ENCODE data around the gene TBC1D23. TPM values are rescaled to one million over a fixed set of nuclear protein-coding genes. Genes with fewer than 3 reads are reported as not detected.

TBC1D23 gene
- total and polyA plus RNA-seq, 2 experiments from 2014 or later = 22.4 to 34.4 TPM

DNA sequence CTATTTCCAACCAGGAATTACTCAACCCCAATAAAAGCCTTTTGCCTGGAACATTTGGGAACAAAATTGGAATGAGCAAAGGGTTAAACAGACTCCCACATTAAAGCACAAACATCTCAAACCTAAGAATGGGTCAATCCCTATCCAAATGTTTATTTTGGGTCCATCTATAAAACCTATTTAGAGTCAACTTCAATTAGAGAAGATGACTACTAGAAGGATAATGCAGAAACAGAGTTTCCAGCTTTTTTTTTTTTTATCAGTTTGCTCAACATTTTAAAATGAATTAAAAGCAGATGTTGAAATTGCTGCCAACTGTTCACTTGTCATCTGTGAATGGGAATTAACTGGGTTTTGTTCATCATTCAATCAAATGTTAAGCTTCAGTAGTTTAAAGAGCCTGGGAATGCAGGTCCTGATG is 4.1 kb upstream of the TBC1D23 start:
- no peaks in the 10 kb centered on the region for H4K20me1 ChIP-seq (replicated peaks; ENCODE audit: insufficient read depth)
- H3K4me2 ChIP-seq = no peak overlapping the region
- H3F3A ChIP-seq (replicated peaks; ENCODE audit: low read depth) = no peaks in the 10 kb centered on the region
- peaks cover 8% of the 10 kb centered on the region; the same call in 1 of the 2 replicates for H3K4me1 ChIP-seq (ENCODE audit: insufficient read depth)
- H3K36me3 ChIP-seq (ENCODE audit: insufficient read depth) = no peaks in the 10 kb centered on the region
- H3K79me2 ChIP-seq (replicated peaks; ENCODE audit: insufficient read depth) = peaks cover 7% of the 10 kb centered on the region
- Mint-ChIP-seq H3K4me1 (peaks cover 7% of the 10 kb centered on the region; the same call in 2 of the 3 replicates), H3K9me3 (no peaks in the 10 kb centered on the region; the same call in 2 of the 3 replicates), H3K27me3 (ENCODE audit: insufficient read depth, low read depth, poor library complexity) (no peaks in the 10 kb centered on the region), H3K36me3 (ENCODE audit: low read depth) (no peaks in the 10 kb centered on the region), H3K4me3 (no peak overlapping the region), H3K27ac (no peak overlapping the region)
- ATAC-seq (no peak), DNase-seq (ENCODE audit: low spot score) (no peak)
- no peak overlapping the region for H3K4me3 ChIP-seq
- no peaks in the 10 kb centered on the region for H3K27me3 ChIP-seq (ENCODE audit: insufficient read depth)
- no peak overlapping the region for H2AFZ ChIP-seq
- no peaks in the 10 kb centered on the region; the same call in 1 of the 2 replicates for H3K9me2 ChIP-seq (ENCODE audit: insufficient read depth)
- TF ChIP-seq ZNF331 (CRISPR knock-in tag; IDR thresholded peaks at IDR 0.05; ENCODE audit: low read depth) = no peak
- TF ChIP-seq, protein P1, sequence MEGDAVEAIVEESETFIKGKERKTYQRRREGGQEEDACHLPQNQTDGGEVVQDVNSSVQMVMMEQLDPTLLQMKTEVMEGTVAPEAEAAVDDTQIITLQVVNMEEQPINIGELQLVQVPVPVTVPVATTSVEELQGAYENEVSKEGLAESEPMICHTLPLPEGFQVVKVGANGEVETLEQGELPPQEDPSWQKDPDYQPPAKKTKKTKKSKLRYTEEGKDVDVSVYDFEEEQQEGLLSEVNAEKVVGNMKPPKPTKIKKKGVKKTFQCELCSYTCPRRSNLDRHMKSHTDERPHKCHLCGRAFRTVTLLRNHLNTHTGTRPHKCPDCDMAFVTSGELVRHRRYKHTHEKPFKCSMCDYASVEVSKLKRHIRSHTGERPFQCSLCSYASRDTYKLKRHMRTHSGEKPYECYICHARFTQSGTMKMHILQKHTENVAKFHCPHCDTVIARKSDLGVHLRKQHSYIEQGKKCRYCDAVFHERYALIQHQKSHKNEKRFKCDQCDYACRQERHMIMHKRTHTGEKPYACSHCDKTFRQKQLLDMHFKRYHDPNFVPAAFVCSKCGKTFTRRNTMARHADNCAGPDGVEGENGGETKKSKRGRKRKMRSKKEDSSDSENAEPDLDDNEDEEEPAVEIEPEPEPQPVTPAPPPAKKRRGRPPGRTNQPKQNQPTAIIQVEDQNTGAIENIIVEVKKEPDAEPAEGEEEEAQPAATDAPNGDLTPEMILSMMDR (conservative IDR thresholded peaks at IDR 0.05; ENCODE audit: low read depth in 2 of 2) = no peak
- no peak for TF ChIP-seq CREB1 (CRISPR knock-in tag; IDR thresholded peaks at IDR 0.05; ENCODE audit: low read depth)
- TF ChIP-seq, protein P2, sequence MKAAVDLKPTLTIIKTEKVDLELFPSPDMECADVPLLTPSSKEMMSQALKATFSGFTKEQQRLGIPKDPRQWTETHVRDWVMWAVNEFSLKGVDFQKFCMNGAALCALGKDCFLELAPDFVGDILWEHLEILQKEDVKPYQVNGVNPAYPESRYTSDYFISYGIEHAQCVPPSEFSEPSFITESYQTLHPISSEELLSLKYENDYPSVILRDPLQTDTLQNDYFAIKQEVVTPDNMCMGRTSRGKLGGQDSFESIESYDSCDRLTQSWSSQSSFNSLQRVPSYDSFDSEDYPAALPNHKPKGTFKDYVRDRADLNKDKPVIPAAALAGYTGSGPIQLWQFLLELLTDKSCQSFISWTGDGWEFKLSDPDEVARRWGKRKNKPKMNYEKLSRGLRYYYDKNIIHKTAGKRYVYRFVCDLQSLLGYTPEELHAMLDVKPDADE (IDR thresholded peaks at IDR 0.05) = no peak
- no peak for TF ChIP-seq EZH2 (IDR thresholded peaks at IDR 0.05; ENCODE audit: low read depth, unreplicated experiment)
- TF ChIP-seq POLR2AphosphoS5 (IDR thresholded peaks at IDR 0.05; ENCODE audit: low read depth) = no peak
- TF ChIP-seq, protein P3, sequence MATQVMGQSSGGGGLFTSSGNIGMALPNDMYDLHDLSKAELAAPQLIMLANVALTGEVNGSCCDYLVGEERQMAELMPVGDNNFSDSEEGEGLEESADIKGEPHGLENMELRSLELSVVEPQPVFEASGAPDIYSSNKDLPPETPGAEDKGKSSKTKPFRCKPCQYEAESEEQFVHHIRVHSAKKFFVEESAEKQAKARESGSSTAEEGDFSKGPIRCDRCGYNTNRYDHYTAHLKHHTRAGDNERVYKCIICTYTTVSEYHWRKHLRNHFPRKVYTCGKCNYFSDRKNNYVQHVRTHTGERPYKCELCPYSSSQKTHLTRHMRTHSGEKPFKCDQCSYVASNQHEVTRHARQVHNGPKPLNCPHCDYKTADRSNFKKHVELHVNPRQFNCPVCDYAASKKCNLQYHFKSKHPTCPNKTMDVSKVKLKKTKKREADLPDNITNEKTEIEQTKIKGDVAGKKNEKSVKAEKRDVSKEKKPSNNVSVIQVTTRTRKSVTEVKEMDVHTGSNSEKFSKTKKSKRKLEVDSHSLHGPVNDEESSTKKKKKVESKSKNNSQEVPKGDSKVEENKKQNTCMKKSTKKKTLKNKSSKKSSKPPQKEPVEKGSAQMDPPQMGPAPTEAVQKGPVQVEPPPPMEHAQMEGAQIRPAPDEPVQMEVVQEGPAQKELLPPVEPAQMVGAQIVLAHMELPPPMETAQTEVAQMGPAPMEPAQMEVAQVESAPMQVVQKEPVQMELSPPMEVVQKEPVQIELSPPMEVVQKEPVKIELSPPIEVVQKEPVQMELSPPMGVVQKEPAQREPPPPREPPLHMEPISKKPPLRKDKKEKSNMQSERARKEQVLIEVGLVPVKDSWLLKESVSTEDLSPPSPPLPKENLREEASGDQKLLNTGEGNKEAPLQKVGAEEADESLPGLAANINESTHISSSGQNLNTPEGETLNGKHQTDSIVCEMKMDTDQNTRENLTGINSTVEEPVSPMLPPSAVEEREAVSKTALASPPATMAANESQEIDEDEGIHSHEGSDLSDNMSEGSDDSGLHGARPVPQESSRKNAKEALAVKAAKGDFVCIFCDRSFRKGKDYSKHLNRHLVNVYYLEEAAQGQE (IDR thresholded peaks at IDR 0.05; ENCODE audit: unreplicated experiment) = no peak
- no peak for TF ChIP-seq STAT1 (IDR thresholded peaks at IDR 0.05; ENCODE audit: unreplicated experiment)
- TF ChIP-seq, protein P4, sequence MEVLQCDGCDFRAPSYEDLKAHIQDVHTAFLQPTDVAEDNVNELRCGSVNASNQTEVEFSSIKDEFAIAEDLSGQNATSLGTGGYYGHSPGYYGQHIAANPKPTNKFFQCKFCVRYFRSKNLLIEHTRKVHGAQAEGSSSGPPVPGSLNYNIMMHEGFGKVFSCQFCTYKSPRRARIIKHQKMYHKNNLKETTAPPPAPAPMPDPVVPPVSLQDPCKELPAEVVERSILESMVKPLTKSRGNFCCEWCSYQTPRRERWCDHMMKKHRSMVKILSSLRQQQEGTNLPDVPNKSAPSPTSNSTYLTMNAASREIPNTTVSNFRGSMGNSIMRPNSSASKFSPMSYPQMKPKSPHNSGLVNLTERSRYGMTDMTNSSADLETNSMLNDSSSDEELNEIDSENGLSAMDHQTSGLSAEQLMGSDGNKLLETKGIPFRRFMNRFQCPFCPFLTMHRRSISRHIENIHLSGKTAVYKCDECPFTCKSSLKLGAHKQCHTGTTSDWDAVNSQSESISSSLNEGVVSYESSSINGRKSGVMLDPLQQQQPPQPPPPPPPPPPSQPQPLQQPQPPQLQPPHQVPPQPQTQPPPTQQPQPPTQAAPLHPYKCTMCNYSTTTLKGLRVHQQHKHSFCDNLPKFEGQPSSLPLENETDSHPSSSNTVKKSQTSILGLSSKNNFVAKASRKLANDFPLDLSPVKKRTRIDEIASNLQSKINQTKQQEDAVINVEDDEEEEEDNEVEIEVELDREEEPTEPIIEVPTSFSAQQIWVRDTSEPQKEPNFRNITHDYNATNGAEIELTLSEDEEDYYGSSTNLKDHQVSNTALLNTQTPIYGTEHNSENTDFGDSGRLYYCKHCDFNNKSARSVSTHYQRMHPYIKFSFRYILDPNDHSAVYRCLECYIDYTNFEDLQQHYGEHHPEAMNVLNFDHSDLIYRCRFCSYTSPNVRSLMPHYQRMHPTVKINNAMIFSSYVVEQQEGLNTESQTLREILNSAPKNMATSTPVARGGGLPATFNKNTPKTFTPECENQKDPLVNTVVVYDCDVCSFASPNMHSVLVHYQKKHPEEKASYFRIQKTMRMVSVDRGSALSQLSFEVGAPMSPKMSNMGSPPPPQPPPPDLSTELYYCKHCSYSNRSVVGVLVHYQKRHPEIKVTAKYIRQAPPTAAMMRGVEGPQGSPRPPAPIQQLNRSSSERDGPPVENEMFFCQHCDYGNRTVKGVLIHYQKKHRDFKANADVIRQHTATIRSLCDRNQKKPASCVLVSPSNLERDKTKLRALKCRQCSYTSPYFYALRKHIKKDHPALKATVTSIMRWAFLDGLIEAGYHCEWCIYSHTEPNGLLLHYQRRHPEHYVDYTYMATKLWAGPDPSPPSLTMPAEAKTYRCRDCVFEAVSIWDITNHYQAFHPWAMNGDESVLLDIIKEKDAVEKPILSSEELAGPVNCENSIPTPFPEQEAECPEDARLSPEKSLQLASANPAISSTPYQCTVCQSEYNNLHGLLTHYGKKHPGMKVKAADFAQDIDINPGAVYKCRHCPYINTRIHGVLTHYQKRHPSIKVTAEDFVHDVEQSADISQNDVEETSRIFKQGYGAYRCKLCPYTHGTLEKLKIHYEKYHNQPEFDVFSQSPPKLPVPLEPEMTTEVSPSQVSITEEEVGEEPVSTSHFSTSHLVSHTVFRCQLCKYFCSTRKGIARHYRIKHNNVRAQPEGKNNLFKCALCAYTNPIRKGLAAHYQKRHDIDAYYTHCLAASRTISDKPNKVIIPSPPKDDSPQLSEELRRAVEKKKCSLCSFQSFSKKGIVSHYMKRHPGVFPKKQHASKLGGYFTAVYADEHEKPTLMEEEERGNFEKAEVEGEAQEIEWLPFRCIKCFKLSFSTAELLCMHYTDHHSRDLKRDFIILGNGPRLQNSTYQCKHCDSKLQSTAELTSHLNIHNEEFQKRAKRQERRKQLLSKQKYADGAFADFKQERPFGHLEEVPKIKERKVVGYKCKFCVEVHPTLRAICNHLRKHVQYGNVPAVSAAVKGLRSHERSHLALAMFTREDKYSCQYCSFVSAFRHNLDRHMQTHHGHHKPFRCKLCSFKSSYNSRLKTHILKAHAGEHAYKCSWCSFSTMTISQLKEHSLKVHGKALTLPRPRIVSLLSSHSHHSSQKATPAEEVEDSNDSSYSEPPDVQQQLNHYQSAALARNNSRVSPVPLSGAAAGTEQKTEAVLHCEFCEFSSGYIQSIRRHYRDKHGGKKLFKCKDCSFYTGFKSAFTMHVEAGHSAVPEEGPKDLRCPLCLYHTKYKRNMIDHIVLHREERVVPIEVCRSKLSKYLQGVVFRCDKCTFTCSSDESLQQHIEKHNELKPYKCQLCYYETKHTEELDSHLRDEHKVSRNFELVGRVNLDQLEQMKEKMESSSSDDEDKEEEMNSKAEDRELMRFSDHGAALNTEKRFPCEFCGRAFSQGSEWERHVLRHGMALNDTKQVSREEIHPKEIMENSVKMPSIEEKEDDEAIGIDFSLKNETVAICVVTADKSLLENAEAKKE (CRISPR knock-in tag; IDR thresholded peaks at IDR 0.05) = no peak
- no peak for TF ChIP-seq JUNB (IDR thresholded peaks at IDR 0.05; ENCODE audit: unreplicated experiment)
- TF ChIP-seq NANOG (IDR thresholded peaks at IDR 0.05; ENCODE audit: borderline replicate concordance) = no peak
- TF ChIP-seq EZH2phosphoT487 (IDR thresholded peaks at IDR 0.05; ENCODE audit: unreplicated experiment) = no peak
- TF ChIP-seq ZNF114 (CRISPR knock-in tag; IDR thresholded peaks at IDR 0.05) = no peak
- H3K27ac ChIP-seq (ENCODE audit: low read depth) = no peak overlapping the region

Measured in GM23338 (cell line).